A549 (cell line): ENCODE data around the gene CCDC63.

ENCODE experiments used
- BHLHE40 ChIP-seq: IDR thresholded peaks from 2 replicates; pipeline ENCODE4 v1.6.1; 2012; ENCODE audit warnings: low read depth, low read length, inconsistent platforms
- MAZ ChIP-seq: fragments of 150-350 bp; IDR thresholded peaks from 2 replicates; pipeline ENCODE4 v1.6.1; 2014; ENCODE audit warnings: antibody characterized with exemption, low read depth, low read length, borderline replicate concordance
- POLR2A ChIP-seq: IDR thresholded peaks from 2 replicates; pipeline ENCODE4 v1.6.1; 2012; ENCODE audit warnings: mild to moderate bottlenecking, low read length
- ZSCAN20 ChIP-seq: fragments of 250-450 bp; sonication (Bioruptor Pico); IDR thresholded peaks from 2 replicates; pipeline ENCODE4 v1.8.0; 2022; ENCODE audit warnings: mild to moderate bottlenecking, moderate library complexity
- TF ChIP-seq, protein P1 (sequence below): fragments of >200 bp; sonication (Bioruptor Twin); formaldehyde crosslinking; IDR thresholded peaks from 3 replicates; pipeline ENCODE4 v1.5.1; 2016

DNA sequence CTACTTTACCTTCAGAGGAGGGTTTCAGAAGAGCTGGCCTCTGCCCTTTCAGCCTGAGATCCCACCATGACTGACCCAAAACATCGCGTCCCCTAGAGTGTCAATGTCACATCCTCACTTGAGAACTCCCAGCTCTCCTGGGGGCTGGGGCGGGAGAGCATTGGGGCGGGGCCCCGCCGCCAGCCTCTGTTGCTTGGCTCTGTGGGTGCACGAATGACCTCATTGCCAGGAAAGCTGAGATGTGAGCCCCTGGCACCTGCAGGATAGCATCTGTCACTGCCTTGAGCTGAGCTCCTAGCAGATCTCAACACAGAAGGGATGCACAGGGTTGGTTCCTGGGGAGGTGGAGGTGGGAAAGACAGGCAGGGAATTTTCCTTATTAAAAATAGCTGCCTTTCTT lies 94.1 kb downstream of the CCDC63 start:
- TF ChIP-seq MAZ = no peak
- TF ChIP-seq POLR2A = no peak
- TF ChIP-seq, protein P1, sequence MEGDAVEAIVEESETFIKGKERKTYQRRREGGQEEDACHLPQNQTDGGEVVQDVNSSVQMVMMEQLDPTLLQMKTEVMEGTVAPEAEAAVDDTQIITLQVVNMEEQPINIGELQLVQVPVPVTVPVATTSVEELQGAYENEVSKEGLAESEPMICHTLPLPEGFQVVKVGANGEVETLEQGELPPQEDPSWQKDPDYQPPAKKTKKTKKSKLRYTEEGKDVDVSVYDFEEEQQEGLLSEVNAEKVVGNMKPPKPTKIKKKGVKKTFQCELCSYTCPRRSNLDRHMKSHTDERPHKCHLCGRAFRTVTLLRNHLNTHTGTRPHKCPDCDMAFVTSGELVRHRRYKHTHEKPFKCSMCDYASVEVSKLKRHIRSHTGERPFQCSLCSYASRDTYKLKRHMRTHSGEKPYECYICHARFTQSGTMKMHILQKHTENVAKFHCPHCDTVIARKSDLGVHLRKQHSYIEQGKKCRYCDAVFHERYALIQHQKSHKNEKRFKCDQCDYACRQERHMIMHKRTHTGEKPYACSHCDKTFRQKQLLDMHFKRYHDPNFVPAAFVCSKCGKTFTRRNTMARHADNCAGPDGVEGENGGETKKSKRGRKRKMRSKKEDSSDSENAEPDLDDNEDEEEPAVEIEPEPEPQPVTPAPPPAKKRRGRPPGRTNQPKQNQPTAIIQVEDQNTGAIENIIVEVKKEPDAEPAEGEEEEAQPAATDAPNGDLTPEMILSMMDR = no peak
- TF ChIP-seq BHLHE40 = no peak
- TF ChIP-seq ZSCAN20 (CRISPR knock-in tag) = no peak
